Upper lobe of left lung (tissue), 6 donors: ENCODE results near the gene TMEM100. TPM values are rescaled to one million over a fixed set of nuclear protein-coding genes. Genes with fewer than 3 reads are reported as not detected.

ENCODE experiments used
- ATAC-seq, 2 donors: fragments of 200-7000 bp; cut with Tn5 transposase; one replicate each; pipeline ENCODE4 v1.9.1; 2022; ENCODE audit warnings: mild to moderate bottlenecking in 2 of 2, moderate library complexity in 2 of 2; ENCODE audit not compliant: low FRiP score in 2 of 2
- DNase-seq, 2 donors: peaks; one replicate each; pipeline ENCODE4 v3.0.0-alpha.2; 2019 to 2020
- H3K27ac ChIP-seq, 4 donors: fragments of 200-600 bp; sonication (generic); one replicate each; pipeline ENCODE4 v1.5.1; 2016 to 2019
- H3K27me3 ChIP-seq, 4 donors: fragments of 200-600 bp; sonication (generic); one replicate each; pipeline ENCODE4 v1.5.1; 2017 to 2019
- H3K36me3 ChIP-seq, 4 donors: fragments of 200-600 bp; sonication (generic); one replicate each; pipeline ENCODE4 v1.5.1; 2016 to 2019
- H3K4me1 ChIP-seq, 4 donors: fragments of 200-600 bp; sonication (generic); one replicate each; pipeline ENCODE4 v1.5.1; 2018 to 2019
- H3K4me3 ChIP-seq, 4 donors: fragments of 200-600 bp; sonication (generic); one replicate each; pipeline ENCODE4 v1.5.1; 2017 to 2019; ENCODE audit warnings: mild to moderate bottlenecking in 2 of 4, moderate library complexity in 1 of 4
- H3K9me3 ChIP-seq, 4 donors: fragments of 200-600 bp; sonication (generic); one replicate each; pipeline ENCODE4 v1.5.1; 2018 to 2019
- CTCF ChIP-seq, 6 experiments: fragments of 450-650 bp in 4 of 6; fragments of 200-600 bp in 2 of 6; sonication (generic) in 2 of 6; IDR thresholded peaks; one replicate each; pipeline ENCODE4 v1.5.1; 2016 to 2019; ENCODE audit warnings: antibody characterized with exemption in 6 of 6
- EP300 ChIP-seq, 4 donors: sonication (generic); formaldehyde crosslinking; IDR thresholded peaks; one replicate each; pipeline ENCODE4 v1.5.1; 2017; ENCODE audit warnings: antibody characterized with exemption in 4 of 4, control low read depth in 2 of 4
- POLR2A ChIP-seq, 4 donors: fragments of 450-650 bp; IDR thresholded peaks; one replicate each; pipeline ENCODE4 v1.5.1; 2016 to 2017; ENCODE audit warnings: antibody characterized with exemption in 4 of 4, mild to moderate bottlenecking in 2 of 4
- POLR2AphosphoS5 ChIP-seq, 2 donors: sonication (generic); formaldehyde crosslinking; IDR thresholded peaks; one replicate each; pipeline ENCODE4 v1.5.1; 2017; ENCODE audit warnings: antibody characterized with exemption in 2 of 2
- WGBS, 2 donors: methylation state at CpG; one replicate each; pipeline ENCODE4 v1.1.5; 2017 to 2018; 5-methylcytosine and 5-hydroxymethylcytosine counted together
- total RNA-seq, 6 donors: library from RNA; depleted of rRNA in 4 of 6; stranded (reverse); fragments of >200 nt in 4 of 6; gene quantifications; one replicate each; pipeline versions ENCODE4 v1.1.0 to v1.2.1, GENCODE V29; 2016 to 2021
- donor health status: DM: no; HTN: no; CAD: no; lungs with moderate emphysema.
- donor health status: DM: no; HTN: yes; CAD: no; lungs with severe emphysema.

The TMEM100 gene
- total RNA-seq, 6 donors from 2014 or later = 89.1 to 195 (median 142) TPM

- Histone ChIP-seq H3K9me3 (no peaks in the 10 kb centered on the region), H3K36me3 (peaks cover 0 to 3% (median 0%) of the 10 kb centered on the region in 4 donors), H3K4me3 (peak overlapping the region in 2 of 4 donors; percentile 50 to 58), H3K4me1 (peaks cover 0 to 12% (median 3%) of the 10 kb centered on the region in 4 donors), H3K27me3 (no peaks in the 10 kb centered on the region), H3K27ac (peak overlapping the region; percentile 59 to 91 (median 86))
- ATAC-seq (no peak), DNase-seq (no peak)
- no peak for TF ChIP-seq POLR2A (IDR thresholded peaks at IDR 0.05)
- TF ChIP-seq EP300 (IDR thresholded peaks at IDR 0.05) = no peak
- TF ChIP-seq CTCF (IDR thresholded peaks at IDR 0.05) = no peak
- no peak for TF ChIP-seq POLR2AphosphoS5 (IDR thresholded peaks at IDR 0.05)
- 68 to 73% methylated on average over 6 of the region's 6 CpGs for WGBS, 2 donors
These were observed 4.6 kb upstream of the TMEM100 start for GRCh38 chr17:55727275-55727674.

GRCh38 chr17:55726440-55726839 is 3.8 kb upstream of the TMEM100 start:
- peaks cover 0 to 11% (median 0%) of the 10 kb centered on the region in 4 donors for H3K36me3 ChIP-seq
- TF ChIP-seq POLR2AphosphoS5 (IDR thresholded peaks at IDR 0.05) = peak in 1 of 2 donors; percentile 48
- no peak for TF ChIP-seq CTCF (IDR thresholded peaks at IDR 0.05)
- peak overlapping the region in 3 of 4 donors; percentile 37 to 58 (median 50) for H3K4me3 ChIP-seq
- H3K27ac ChIP-seq = peak overlapping the region; percentile 7 to 91 (median 86)
- H3K4me1 ChIP-seq = peaks cover 0 to 10% (median 3%) of the 10 kb centered on the region in 4 donors
- peak in 1 of 2 donors; percentile 67 for ATAC-seq
- no peaks in the 10 kb centered on the region for H3K9me3 ChIP-seq
- 49 to 50% methylated on average over 2 of the region's 2 CpGs for WGBS, 2 donors
- no peaks in the 10 kb centered on the region for H3K27me3 ChIP-seq
- DNase-seq = peak in 1 of 2 donors; percentile 35

- Histone ChIP-seq H3K36me3 (peaks cover 0 to 34% (median 0%) of the 10 kb centered on the region in 4 donors), H3K27ac (peak overlapping the region; percentile 74 to 91 (median 86)), H3K9me3 (no peaks in the 10 kb centered on the region), H3K4me1 (peaks cover 0 to 10% (median 1%) of the 10 kb centered on the region in 4 donors), H3K27me3 (no peaks in the 10 kb centered on the region), H3K4me3 (peak overlapping the region; percentile 12 to 58 (median 44))
- no peak for DNase-seq
- TF ChIP-seq CTCF (IDR thresholded peaks at IDR 0.05) (no peak), EP300 (IDR thresholded peaks at IDR 0.05) (no peak), POLR2A (IDR thresholded peaks at IDR 0.05) (no peak), POLR2AphosphoS5 (IDR thresholded peaks at IDR 0.05) (no peak)
- ATAC-seq = no peak
These were observed 804 bp upstream of the TMEM100 start for GRCh38 chr17:55723488-55723848.

- DNase-seq (no peak), ATAC-seq (peak in 1 of 2 donors; percentile 41)
- peak overlapping the region; percentile 74 to 91 (median 86) for H3K27ac ChIP-seq
These were observed 488 bp downstream of the TMEM100 start for GRCh38 chr17:55722016-55722736.

More at GRCh38 chr17:55722016-55722736, 488 bp downstream of the TMEM100 start:
- WGBS, 2 donors = 42 to 48% methylated on average over 5 of the region's 5 CpGs
- Histone ChIP-seq H3K36me3 (peaks cover 0 to 34% (median 0%) of the 10 kb centered on the region in 4 donors), H3K4me1 (peaks cover 0 to 5% (median 1%) of the 10 kb centered on the region in 4 donors), H3K27me3 (no peaks in the 10 kb centered on the region), H3K9me3 (no peaks in the 10 kb centered on the region), H3K4me3 (peak overlapping the region; percentile 12 to 58 (median 44))
- TF ChIP-seq EP300 (IDR thresholded peaks at IDR 0.05) = no peak
- TF ChIP-seq POLR2A (IDR thresholded peaks at IDR 0.05) = no peak
- TF ChIP-seq CTCF (IDR thresholded peaks at IDR 0.05) = no peak
- TF ChIP-seq POLR2AphosphoS5 (IDR thresholded peaks at IDR 0.05) = no peak
